D721Med (cell line): Measurements from ENCODE around the gene FILIP1L.

Experiments
- DNase-seq: peaks from one replicate; pipeline ENCODE4 v3.0.0; 2011; ENCODE audit warnings: low spot score; ENCODE audit not compliant: insufficient read length
- FAIRE-seq: peaks from 2 replicates; lab custom pipeline; 2011; peaks lifted over from hg19 to GRCh38; lab: Jason Lieb, UNC
- TF ChIP-seq, protein P1 (sequence below): IDR thresholded peaks from 2 replicates; pipeline ENCODE4 v1.5.1; 2012; ENCODE audit warnings: mild to moderate bottlenecking, control low read depth; ENCODE audit not compliant: insufficient read depth; ENCODE audit errors: missing control alignments

Gene FILIP1L

DNA sequence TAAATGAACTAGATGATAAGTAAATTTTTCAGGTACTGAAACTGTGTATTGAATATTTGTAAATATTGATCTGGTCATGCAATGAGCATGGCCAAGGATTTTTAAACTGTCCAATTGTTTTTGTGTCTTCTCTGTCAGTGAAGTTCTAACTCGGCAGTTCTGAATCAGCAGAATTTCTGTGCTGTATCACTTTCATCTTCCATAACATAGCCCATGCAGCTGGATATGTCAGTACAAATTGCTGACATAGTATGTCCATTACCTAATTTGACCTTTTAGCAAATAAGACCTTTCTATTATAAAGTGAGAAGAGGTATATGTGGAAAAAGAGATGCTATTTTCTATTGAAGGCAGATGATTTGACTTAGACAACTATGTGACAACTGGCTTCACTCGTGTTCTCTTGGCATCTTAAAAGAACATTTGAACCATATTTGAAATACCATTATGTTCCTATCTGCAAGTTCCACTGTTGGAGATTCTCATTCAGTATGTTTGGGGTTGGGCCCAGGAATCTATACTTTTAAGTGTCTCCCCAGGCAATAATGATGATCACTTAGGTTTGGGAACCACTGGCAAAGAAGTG is 206.2 kb downstream of the FILIP1L start:
- TF ChIP-seq, protein P1, sequence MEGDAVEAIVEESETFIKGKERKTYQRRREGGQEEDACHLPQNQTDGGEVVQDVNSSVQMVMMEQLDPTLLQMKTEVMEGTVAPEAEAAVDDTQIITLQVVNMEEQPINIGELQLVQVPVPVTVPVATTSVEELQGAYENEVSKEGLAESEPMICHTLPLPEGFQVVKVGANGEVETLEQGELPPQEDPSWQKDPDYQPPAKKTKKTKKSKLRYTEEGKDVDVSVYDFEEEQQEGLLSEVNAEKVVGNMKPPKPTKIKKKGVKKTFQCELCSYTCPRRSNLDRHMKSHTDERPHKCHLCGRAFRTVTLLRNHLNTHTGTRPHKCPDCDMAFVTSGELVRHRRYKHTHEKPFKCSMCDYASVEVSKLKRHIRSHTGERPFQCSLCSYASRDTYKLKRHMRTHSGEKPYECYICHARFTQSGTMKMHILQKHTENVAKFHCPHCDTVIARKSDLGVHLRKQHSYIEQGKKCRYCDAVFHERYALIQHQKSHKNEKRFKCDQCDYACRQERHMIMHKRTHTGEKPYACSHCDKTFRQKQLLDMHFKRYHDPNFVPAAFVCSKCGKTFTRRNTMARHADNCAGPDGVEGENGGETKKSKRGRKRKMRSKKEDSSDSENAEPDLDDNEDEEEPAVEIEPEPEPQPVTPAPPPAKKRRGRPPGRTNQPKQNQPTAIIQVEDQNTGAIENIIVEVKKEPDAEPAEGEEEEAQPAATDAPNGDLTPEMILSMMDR, result no peak
- DNase-seq (no peak), FAIRE-seq (no peak)

DNA sequence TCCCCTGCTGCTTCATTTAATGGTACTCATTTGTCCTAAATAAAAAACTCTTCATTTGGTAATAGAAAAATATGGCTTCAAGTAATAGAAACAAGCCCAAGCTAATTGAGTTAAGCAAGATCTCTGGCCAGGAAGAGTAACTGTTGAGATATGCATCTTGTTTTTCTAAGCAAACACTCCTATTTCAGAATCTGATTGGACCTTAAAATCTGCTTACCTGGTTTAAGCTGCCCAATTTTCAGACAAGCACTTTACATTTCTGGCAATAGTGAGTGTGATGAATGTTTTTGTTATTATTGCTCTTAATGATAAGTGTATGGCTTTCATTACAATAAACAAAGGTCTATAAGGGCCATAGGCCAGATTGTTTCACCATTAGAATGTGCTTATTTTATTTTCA is 210.4 kb downstream of the FILIP1L start:
- FAIRE-seq (no peak), DNase-seq (no peak)
- TF ChIP-seq, protein P1, result no peak

- TF ChIP-seq, protein P1, result no peak
- FAIRE-seq (no peak), DNase-seq (no peak)
These were observed 212.2 kb downstream of the FILIP1L start for GRCh38 chr3:99902091-99902490.

DNA sequence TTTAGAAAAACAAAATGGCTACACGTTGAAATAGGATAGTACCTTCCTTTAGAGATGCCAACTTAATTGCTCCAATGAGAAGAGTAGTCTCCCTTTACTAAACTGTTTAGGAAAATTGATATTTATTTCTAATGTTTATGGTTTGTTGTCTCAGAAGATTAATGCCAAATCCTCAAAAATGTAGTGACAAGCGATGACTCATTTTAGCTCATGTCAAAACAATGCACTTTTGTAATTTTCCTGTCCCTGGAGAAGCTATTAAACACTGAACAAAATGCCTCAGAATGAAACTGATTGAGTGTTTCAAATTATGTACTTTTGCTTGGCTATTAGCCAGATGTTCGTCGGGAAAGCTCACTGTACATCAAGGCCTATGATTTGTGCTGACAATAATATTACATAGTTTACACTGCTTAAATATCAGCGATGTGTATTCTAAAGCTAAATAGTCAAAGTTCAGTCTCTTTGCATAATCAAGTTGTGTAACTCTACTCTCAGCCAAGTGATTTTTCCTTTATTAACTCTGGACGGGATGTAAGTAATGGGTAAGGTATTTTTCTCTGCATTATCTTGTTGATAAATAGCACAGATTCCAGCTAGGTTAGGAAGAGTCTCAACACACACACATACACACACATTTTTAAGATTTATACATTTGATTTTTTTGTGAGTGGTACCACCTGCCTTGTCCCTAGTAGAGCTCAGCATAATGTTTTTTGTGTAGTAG is 212.9 kb downstream of the FILIP1L start:
- DNase-seq, result no peak
- TF ChIP-seq, protein P1, result no peak
- FAIRE-seq, result no peak

DNA sequence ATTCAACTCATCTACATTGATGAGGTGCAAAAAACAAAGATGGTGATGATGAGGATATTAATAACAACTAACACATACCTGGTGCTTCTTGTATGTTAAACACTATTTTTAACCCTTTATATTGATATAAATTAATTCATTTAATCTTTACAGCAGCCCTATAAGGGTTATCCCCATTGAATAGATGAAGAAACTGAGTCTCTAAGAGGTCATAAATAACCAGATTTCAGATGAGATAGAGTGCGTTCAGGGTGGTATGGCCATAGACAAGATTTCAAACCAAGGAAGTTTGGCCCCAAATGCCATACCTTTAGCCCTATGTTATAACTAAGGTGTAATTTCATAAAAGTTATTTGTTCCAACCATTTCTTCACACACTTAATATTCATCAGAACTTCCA is 214.1 kb downstream of the FILIP1L start:
- DNase-seq, result no peak

GRCh38 chr3:99899603-99900002 is 214.7 kb downstream of the FILIP1L start:
- TF ChIP-seq, protein P1, result no peak
- FAIRE-seq (no peak), DNase-seq (no peak)

More for the DNA sequence above, 214.1 kb downstream of the FILIP1L start:
- FAIRE-seq, result no peak
- TF ChIP-seq, protein P1, result no peak

DNA sequence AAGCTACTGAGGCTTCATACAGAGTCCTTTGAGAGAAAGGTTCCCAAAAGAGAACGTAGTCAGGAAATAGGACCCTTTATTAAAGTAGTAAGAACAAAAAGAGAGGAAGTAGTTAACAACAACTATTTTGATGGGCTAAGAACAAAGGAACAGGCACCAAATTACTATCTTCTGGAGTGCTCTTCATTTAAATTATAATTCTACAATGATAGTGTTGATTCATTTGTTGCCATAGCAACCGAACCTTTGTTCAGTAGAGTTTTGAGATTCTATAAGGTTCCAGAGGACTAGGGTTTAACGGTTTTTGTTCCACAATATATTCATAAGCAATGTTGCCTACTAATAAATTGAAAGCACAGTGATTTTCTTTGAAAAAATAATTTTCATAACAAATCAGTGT is 217.8 kb downstream of the FILIP1L start:
- TF ChIP-seq, protein P1, result no peak
- FAIRE-seq (no peak), DNase-seq (no peak)
